AG10803 (cell line): ENCODE measurements around the gene WNT3A.

Source experiments
- DNase-seq: peaks from one replicate; pipeline ENCODE4 v3.0.0; 2010; ENCODE audit warnings: low read depth
- H3K4me3 ChIP-seq: 2 replicates; pipeline ENCODE4 v1.5.1; 2011; ENCODE audit warnings: mild to moderate bottlenecking, low read length, control low read depth
- CTCF ChIP-seq: conservative IDR thresholded peaks from 2 replicates; pipeline ENCODE4 v1.5.1; 2011; ENCODE audit warnings: mild to moderate bottlenecking, low read length, control low read depth, inconsistent platforms

Gene WNT3A

DNA sequence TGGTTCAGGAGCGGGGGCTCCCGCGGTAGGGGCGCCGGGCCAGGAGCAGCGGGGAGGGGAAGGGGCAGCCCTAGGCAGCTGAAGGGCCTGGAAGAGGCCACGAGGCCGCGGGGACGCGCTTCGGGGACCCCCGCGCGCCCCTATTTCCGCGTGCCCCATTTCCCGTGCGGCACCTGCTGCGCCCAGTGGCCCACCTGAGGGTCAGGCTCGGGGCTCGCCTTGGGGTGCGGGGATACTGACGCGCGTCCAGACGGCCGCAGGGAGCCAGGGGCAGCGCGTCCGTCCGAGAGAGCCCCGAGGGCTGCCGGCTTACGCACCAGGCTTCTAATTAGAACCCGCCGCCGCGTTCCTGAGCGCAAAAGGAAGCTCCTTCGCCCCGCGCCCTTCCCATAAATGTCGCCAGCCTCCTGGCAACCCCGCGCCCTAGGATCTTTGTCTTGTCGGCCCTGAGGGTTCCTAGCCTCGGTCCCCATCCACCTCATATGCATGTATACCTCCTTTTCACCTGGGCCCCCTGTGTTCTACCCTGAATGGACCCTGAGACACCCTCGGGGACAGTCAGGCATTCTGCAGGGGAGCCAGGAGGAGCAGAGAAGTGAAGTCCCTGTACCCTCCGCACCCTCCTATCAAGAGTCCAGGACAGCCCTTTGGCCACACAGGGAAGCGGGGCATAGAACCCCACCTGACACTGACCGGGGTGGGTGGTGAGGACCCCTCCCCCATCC, 1.8 kb downstream of the WNT3A start:
- no peak for TF ChIP-seq CTCF
- no peak overlapping the region for H3K4me3 ChIP-seq
- no peak for DNase-seq

GRCh38 chr1:228009116-228009827, 2.5 kb downstream of the WNT3A start:
- H3K4me3 ChIP-seq = no peak overlapping the region
- TF ChIP-seq CTCF = no peak
- DNase-seq = no peak

- DNase-seq = no peak
- TF ChIP-seq CTCF = no peak
- no peak overlapping the region for H3K4me3 ChIP-seq
Measured at GRCh38 chr1:228009828-228010775, 3.3 kb downstream of the WNT3A start.

- no peak for TF ChIP-seq CTCF
- no peak overlapping the region for H3K4me3 ChIP-seq
- no peak for DNase-seq
Measured at GRCh38 chr1:228010921-228011320, 4.1 kb downstream of the WNT3A start.

DNA sequence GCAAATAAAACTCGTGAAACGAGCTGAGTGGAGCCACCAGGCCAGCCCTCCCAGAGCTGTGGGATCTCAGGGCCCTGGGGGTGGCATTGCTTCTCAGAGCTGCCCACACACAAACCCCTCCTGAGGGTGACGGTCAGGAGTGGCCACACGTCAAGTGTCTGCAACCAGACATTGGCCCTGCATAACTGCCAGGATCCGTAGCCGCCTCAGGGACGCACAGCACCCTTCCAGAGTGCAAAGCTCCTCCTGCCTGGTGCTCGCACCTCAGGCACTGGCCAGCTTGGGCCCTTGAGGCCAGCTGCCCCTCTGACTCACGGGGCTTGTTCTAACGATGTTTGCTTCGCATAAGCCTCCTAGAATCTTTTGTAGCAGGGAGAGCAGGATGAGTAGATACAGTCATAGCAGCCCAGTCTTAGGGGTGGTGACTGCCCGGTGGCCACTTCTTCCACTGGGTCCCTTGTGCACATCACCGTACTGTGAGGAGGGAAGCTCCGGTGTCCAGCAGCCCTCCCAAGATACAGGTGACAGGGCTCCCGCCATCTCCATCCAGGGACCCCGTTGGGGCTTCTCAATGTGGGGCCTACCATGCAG, 5.0 kb downstream of the WNT3A start:
- DNase-seq = no peak
- H3K4me3 ChIP-seq = no peak overlapping the region
- TF ChIP-seq CTCF = no peak

DNA sequence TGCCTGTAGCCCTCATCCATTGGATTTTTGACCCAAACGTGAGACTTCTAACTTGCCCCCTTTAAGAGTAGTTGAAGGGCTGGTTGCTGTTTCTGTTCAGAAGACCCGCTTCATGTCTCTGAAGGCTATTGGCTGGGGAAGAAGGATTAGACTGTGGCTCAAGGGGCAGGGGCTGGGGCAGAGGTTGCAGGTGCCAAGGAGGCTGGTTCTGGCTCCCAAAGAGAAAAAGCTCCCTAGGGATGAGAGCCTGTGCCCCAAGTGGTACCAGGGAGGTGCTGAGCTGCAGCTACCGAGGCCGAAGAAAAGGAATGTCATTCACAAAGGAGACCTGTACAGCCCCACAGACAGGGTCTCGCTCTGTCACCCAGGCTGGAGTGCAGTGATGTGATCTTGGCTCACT, 5.8 kb downstream of the WNT3A start:
- no peak for DNase-seq
- no peak for TF ChIP-seq CTCF
- H3K4me3 ChIP-seq = no peak overlapping the region
